Activated T-helper 17 cell treated with anti-CD3 and anti-CD28 coated beads, Interleukin-2, amount 50 U/mL, for 72 hours (primary cell): Measurements from ENCODE around the gene PPP2R5B. TPM values are rescaled to one million over a fixed set of nuclear protein-coding genes. Genes with fewer than 3 reads are reported as not detected.
"Not testable (repeated sequence)": the region's sequence is repeated elsewhere in the genome, so short reads cannot be mapped to it uniquely, and the experiment has no call there.

Experiments
- ATAC-seq: fragments of 150-1000 bp; cut with Tn5 transposase; replicated peaks from 2 replicates; pipeline ENCODE4 v1.10.0; 2021; ENCODE audit warnings: mild to moderate bottlenecking, moderate library complexity
- H3K27ac Mint-ChIP-seq: one replicate; pipeline ENCODE4 v1.8.0; 2022; ENCODE audit warnings: mixed read lengths
- H3K27me3 Mint-ChIP-seq: one replicate; pipeline ENCODE4 v1.8.0; 2022; ENCODE audit warnings: mixed read lengths
- H3K36me3 Mint-ChIP-seq: one replicate; pipeline ENCODE4 v1.8.0; 2022; ENCODE audit warnings: low read depth, mild to moderate bottlenecking, mixed read lengths
- H3K4me1 Mint-ChIP-seq: one replicate; pipeline ENCODE4 v1.8.0; 2022; ENCODE audit warnings: mixed read lengths
- H3K4me3 Mint-ChIP-seq: one replicate; pipeline ENCODE4 v1.8.0; 2022; ENCODE audit warnings: mild to moderate bottlenecking, mixed read lengths
- H3K9me3 Mint-ChIP-seq: one replicate; pipeline ENCODE4 v1.8.0; 2022; ENCODE audit warnings: mixed read lengths
- total RNA-seq, 2 donors: library from RNA; stranded (reverse); gene quantifications; one replicate each; pipeline ENCODE4 v1.2.3, GENCODE V29; 2022

PPP2R5B gene
- total RNA-seq, 2 donors from 2014 or later: 14.6 to 43.0 TPM

DNA sequence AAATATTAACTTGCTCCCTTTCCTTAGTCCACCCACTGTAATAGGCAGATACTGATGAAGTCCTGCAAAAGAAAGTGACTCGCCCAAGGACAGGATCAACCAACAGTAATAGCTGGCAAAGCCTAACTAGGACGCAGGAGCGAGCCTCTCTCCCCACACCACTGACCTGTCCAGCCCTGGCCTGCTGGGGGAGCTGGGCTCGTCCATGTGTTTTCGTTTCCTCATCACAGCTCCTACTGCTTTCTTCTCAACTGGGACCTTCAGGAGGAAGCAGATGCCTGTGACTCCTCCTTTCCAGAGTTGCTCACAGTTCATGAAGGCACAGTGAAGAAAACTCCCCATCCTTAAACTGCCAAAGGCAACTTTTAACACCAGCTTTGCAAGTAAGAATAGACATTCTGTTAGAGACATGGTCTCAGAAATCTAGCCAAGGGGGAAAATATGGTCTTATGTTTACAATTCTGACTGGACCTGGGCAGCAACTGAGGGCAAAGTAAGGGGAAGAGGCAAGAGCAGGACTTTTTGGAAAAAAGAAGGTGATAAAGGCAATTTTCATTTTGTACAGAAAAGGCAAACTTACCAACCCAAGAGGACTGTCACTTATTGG is 22.8 kb downstream of the PPP2R5B start:
- no peaks in the 10 kb centered on the region for H3K4me1 Mint-ChIP-seq
- no peak overlapping the region for H3K27ac Mint-ChIP-seq
- H3K9me3 Mint-ChIP-seq: no peaks in the 10 kb centered on the region
- H3K4me3 Mint-ChIP-seq: no peak overlapping the region
- no peak for ATAC-seq
- H3K36me3 Mint-ChIP-seq: no peaks in the 10 kb centered on the region
- H3K27me3 Mint-ChIP-seq: peaks cover 4% of the 10 kb centered on the region

DNA sequence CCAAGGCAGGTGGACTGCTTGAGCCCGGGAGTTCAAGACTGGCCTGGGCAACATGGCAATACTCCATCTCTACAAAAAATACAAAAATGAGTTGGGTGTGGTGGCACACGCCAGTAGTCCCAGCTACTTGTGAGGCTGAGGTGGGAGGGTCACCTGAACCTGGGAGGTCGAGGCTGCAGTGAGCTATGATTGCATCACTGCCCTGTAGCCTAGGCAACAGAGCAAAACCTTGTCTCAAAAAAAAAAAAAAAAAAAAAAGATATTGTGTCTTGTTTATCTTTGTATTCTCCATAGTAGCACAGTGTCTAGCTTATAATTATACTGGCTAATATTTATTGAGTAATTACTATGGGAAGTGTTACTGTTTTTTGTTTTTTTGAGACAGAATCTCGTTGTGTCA is 27.0 kb downstream of the PPP2R5B start:
- ATAC-seq: no peak
- Mint-ChIP-seq H3K36me3 (no peaks in the 10 kb centered on the region), H3K4me3 (no peak overlapping the region), H3K27me3 (peaks cover 7% of the 10 kb centered on the region), H3K27ac (no peak overlapping the region), H3K9me3 (no peaks in the 10 kb centered on the region), H3K4me1 (no peaks in the 10 kb centered on the region)

DNA sequence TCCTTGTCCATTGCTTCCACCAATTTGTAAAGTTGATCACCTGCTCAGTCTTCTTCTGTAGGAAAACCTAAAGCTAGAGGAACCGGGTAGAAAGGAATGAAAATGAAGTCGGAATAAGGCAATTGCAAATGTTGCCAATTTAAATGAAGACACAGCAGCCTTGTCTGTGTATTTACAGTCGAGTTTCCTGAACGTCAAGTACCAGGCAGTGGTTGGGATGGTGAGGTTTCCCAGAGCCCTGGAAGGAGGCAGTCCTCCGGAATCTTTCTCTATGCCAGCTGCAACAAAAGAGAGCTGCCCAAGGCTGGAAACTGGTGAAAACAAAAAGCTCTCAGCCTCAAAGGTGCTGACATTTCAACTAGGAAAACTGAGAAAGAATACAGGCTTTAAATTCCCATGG is 29.7 kb downstream of the PPP2R5B start:
- no peak overlapping the region for H3K4me3 Mint-ChIP-seq
- no peaks in the 10 kb centered on the region for H3K9me3 Mint-ChIP-seq
- peaks cover 7% of the 10 kb centered on the region for H3K27me3 Mint-ChIP-seq
- no peaks in the 10 kb centered on the region for H3K4me1 Mint-ChIP-seq
- H3K27ac Mint-ChIP-seq: no peak overlapping the region
- H3K36me3 Mint-ChIP-seq: no peaks in the 10 kb centered on the region
- ATAC-seq: no peak

DNA sequence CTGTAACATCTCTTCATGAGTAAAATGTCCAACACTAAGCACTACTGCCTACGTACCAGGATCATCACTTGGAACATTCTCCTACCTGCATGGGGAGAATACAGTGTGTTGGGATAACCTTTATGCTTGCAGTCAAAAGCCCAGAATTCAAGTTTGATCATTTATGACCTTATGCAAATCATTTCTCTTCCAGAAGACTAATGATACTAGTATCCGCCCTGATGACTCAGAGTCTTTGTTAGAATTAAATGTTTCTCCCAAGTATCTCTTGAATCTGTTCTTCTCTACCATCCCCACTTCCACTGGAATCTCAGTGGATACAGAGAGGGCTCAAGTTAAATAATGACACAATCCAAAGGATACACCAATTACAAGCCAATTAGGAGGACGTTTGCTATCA is 35.0 kb downstream of the PPP2R5B start:
- peaks cover 7% of the 10 kb centered on the region for H3K27me3 Mint-ChIP-seq
- peaks cover 5% of the 10 kb centered on the region for H3K4me1 Mint-ChIP-seq
- ATAC-seq: no peak
- H3K4me3 Mint-ChIP-seq: no peak overlapping the region
- no peaks in the 10 kb centered on the region for H3K9me3 Mint-ChIP-seq
- H3K27ac Mint-ChIP-seq: no peak overlapping the region
- no peaks in the 10 kb centered on the region for H3K36me3 Mint-ChIP-seq

DNA sequence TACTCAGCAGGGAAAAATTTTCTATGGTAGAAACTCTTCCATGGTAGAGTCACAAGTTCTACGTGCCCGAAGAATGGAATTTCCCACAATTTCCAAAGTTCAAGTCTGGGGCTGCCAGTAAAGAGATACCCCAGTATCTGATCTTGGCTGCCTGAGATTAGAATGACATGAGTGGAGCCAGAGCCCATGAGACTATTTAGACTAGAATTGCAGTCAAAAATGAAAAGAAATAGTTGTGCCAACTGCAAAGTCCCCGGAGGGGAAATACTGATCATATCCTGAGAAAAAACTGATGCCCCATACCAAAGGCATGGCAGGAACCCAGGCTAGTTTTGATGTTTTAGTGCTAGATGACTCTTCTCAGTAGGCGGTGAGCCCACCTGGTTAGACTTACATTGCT is 36.2 kb downstream of the PPP2R5B start:
- Mint-ChIP-seq H3K9me3 (no peaks in the 10 kb centered on the region), H3K4me1 (peaks cover 5% of the 10 kb centered on the region), H3K36me3 (no peaks in the 10 kb centered on the region), H3K27me3 (peaks cover 7% of the 10 kb centered on the region), H3K4me3 (no peak overlapping the region), H3K27ac (no peak overlapping the region)
- ATAC-seq: no peak

DNA sequence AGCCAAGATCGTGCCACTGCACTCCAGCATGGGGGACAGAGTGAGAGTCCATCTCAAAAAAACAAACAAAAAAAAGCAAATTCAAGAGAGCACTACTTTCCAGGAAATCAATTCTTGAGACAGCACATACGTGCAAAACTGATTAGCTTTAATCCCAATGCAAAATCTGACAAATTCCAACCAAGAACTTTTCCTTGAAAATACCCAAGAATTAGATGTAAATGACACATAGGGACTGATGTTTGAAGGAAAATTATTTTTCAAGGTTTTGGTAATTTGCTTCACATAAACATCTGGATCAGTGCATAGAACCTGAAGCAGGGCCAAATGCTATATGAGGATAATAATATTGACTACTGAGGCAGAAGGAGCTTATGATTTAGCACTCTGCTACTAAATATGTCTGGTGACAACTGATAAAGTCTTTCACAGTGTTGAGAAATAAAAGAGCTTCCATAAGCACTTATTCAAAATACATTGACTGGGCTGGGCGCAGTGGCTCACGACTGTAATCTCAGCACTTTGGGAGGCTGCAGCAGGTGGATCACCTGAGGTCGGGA is 38.7 kb downstream of the PPP2R5B start:
- peaks cover 7% of the 10 kb centered on the region for H3K27me3 Mint-ChIP-seq
- no peak overlapping the region for H3K27ac Mint-ChIP-seq
- no peaks in the 10 kb centered on the region for H3K36me3 Mint-ChIP-seq
- H3K9me3 Mint-ChIP-seq: no peaks in the 10 kb centered on the region
- no peak for ATAC-seq
- no peak overlapping the region for H3K4me3 Mint-ChIP-seq
- peaks cover 18% of the 10 kb centered on the region for H3K4me1 Mint-ChIP-seq

DNA sequence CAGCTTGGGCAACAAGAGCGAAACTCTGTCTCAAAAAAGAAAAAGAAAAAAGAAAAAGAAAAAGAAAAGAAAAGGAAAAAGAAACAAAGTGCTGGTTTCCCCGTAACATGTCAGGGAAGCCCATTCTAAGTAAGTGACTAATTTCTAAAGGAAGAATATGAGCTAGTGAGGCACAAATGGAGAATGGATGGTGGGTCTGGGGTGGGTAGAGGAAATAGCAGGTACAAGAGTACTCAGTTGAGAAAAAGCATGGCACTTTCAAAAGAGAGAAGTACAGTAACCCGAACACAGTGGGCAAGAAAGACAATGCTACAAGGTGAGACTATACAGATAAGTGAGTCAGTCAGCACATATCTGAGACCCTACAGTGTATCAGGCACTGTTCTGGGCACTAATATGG is 42.9 kb downstream of the PPP2R5B start:
- peak; percentile 52 for ATAC-seq
- Mint-ChIP-seq H3K4me1 (peaks cover 33% of the 10 kb centered on the region), H3K4me3 (peak overlapping the region; percentile 43), H3K36me3 (peaks cover 6% of the 10 kb centered on the region), H3K27ac (peak overlapping the region; percentile 75), H3K27me3 (no peaks in the 10 kb centered on the region), H3K9me3 (no peaks in the 10 kb centered on the region)

DNA sequence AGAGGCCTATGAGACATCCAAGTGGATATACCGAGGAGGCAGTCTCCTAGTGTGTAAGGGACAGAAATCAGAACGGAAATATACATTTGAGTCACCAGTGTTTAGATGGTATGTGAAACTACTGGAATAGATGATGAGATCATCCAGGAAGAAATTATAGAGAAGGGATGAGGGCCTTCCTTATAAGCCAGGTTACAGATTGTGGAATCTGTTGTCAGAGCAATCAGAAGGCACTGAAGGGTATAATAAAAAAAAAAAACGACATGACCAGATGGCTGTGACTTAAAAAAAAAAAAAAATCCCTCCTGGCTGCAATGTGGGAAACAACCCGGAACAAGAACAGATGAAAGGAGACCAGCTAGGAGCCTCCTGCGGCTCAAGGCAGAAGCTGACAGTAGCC is 44.7 kb downstream of the PPP2R5B start:
- peak; percentile 57 for ATAC-seq

DNA sequence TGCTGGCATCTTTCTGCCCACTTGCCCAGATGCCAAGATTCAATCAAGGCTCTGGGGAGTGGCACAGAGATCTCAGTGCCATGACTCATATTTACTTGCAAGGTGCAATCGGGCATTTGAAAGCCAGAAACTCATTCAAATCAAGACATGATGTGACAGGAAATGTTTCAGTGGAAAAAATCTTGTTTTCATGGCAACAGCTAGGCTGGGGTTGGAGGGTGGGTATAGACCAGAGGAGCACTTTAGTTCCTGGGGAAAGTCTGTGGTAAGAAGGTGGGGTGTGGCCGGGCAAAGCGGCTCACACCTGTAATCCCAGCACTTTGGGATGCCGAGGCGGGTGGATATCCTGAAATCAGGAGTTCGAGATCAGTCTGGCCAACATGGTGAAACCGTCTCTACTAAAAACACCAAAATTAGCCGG is 46.3 kb downstream of the PPP2R5B start:
- Mint-ChIP-seq H3K27me3 (no peaks in the 10 kb centered on the region), H3K36me3 (peaks cover 6% of the 10 kb centered on the region), H3K4me1 (peaks cover 33% of the 10 kb centered on the region), H3K4me3 (peak overlapping the region; percentile 64), H3K27ac (peak overlapping the region; percentile 88), H3K9me3 (no peaks in the 10 kb centered on the region)
- ATAC-seq: peak; percentile 85

More for the DNA sequence above, 44.7 kb downstream of the PPP2R5B start:
- Mint-ChIP-seq H3K36me3 (peaks cover 6% of the 10 kb centered on the region), H3K27ac (peak overlapping the region; percentile 58), H3K4me1 (peaks cover 33% of the 10 kb centered on the region), H3K27me3 (no peaks in the 10 kb centered on the region), H3K9me3 (no peaks in the 10 kb centered on the region), H3K4me3 (peak overlapping the region; percentile 28)

DNA sequence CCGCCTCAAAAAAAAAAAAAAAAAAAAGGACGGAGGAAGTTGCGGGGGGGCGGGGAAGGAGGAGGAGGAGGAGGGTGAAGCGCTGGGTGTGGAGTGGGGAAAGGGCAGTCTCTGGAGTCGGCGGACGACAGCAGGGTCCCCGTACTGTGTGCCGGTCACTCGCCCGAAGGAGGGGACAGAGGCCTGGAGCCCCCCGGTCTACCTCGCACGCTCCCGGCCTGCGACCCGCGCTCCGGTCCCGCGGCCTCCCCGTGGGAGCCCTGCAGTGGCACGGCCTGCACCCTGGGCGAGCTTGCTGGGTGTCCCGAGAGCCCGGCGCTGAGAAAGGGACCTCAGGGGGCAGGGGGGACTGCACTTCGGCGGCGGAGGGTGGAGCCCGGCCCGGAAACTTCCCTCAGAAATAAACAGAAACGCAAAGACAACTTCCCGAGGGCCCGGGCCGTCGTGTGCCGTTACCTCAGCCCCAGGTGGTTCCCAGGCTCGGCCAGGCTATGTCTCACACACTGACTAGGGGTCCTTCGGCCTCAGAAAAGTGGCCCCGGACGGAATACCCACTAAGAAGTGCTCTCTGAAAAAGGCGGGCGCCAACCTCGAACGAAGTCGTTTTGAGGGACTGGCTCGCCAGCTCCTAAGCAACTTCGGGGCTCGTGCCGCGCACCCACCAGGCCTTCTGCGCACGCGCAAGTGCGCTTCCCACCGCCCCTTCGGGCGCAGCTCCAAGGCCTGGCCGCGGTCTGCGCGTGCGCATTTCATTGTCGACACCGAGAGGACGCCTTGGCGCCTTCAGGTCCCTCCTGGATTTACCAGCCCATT is 47.1 kb downstream of the PPP2R5B start, which contains the start of gene MAJIN:
MAJIN (minus strand) TSS at position 688 of the 813 bp plus-strand sequence. CDS start 12,703 bp downstream, outside the sequence.
- peaks cover 6% of the 10 kb centered on the region for H3K36me3 Mint-ChIP-seq
- H3K4me1 Mint-ChIP-seq: peaks cover 33% of the 10 kb centered on the region
- H3K27ac Mint-ChIP-seq: peak within 1 kb of the TSS; percentile 88
- H3K27me3 Mint-ChIP-seq: no peaks in the 10 kb centered on the region
- peak; percentile 14 for ATAC-seq
- H3K9me3 Mint-ChIP-seq: no peaks in the 10 kb centered on the region
- H3K4me3 Mint-ChIP-seq: peak within 1 kb of the TSS; percentile 64

DNA sequence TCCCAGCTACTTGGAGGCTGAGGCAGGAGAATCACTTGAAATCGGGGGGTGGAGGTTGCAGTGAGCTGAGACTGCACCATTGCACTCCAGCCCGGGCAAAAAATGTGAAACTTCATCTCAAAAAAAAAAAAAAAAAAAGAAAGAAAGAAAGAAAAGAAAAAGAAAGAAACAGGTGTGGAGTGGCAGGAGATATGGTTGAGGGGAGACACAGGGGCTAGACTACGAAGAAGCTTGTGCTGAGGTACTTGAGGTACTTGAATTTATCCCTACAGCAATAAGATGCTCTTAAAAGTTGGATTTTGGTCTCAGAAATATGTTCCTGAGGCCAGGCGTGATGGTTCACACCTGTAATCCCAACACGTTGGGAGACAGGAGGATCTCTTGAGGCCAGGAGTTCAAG is 49.6 kb downstream of the PPP2R5B start:
- ATAC-seq: no peak
- Mint-ChIP-seq H3K27me3 (no peaks in the 10 kb centered on the region), H3K27ac (no peak overlapping the region), H3K36me3 (peaks cover 6% of the 10 kb centered on the region), H3K4me1 (peaks cover 15% of the 10 kb centered on the region), H3K9me3 (no peaks in the 10 kb centered on the region), H3K4me3 (no peak overlapping the region)

DNA sequence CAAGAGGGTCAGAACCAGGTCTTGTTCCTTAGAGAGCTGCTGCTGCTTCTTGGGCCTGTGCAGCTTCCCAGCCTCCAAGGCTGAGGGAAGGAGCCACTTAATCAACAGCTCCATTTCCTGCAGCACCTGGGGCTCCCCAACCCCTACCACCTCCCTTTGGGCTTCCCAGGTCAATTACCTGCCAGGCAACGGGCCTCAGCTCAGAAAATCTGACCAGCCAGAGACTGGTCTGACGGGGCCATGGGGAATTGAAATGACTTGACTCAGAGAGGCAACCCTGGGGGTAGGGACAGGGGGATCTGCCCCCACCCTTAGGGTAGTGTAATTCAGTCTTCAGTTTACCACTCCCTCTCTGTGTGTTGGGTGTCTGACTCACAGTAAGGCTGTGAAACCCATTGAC is 52.2 kb downstream of the PPP2R5B start:
- H3K4me3 Mint-ChIP-seq: no peak overlapping the region
- ATAC-seq: no peak
- no peaks in the 10 kb centered on the region for H3K9me3 Mint-ChIP-seq
- H3K4me1 Mint-ChIP-seq: no peaks in the 10 kb centered on the region
- no peaks in the 10 kb centered on the region for H3K36me3 Mint-ChIP-seq
- H3K27me3 Mint-ChIP-seq: no peaks in the 10 kb centered on the region
- H3K27ac Mint-ChIP-seq: no peak overlapping the region

DNA sequence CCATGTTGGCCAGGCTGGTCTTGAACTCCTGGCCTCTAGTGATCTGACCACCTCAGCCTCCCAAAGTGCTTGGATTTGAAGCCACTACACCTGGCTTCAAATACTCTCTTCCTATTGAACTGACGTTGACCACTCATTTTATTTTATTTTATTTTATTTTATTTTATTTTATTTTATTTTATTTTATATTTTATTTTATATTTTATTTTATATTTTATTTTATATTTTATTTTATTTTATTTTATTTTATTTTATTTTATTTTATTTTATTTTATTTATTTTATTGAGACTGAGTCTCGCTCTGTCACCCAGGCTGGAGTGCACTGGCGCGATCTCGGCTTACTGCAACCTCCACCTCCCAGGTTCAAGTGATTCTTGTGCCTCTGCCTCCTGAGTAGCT is 58.9 kb downstream of the PPP2R5B start:
- not testable (repeated sequence) for H3K36me3 Mint-ChIP-seq, H3K27me3 Mint-ChIP-seq, ATAC-seq, H3K4me1 Mint-ChIP-seq, H3K9me3 Mint-ChIP-seq, H3K4me3 Mint-ChIP-seq, H3K27ac Mint-ChIP-seq
